Hepatocyte (in vitro differentiated cells): ENCODE results near the gene RAB11FIP4.

Source experiments
- CTCF ChIP-seq: fragments of 200-600 bp; sonication (generic); IDR thresholded peaks from 2 replicates; pipeline ENCODE4 v1.5.1; 2016; ENCODE audit warnings: antibody characterized with exemption, mild to moderate bottlenecking; ENCODE audit not compliant: poor library complexity
- EZH2phosphoT487 ChIP-seq: fragments of 200-600 bp; sonication (generic); IDR thresholded peaks from one replicate; pipeline ENCODE4 v1.6.1; 2018; ENCODE audit warnings: antibody characterized with exemption, mild to moderate bottlenecking, low read depth, moderate library complexity; ENCODE audit not compliant: unreplicated experiment, severe bottlenecking

GRCh38 chr17:31552568-31552967 lies 161.1 kb downstream of the RAB11FIP4 start:
- TF ChIP-seq EZH2phosphoT487 (no peak), CTCF (no peak)
